ENCODE data around the gene TMEM252. TPM values are rescaled to one million over a fixed set of nuclear protein-coding genes. Genes with fewer than 3 reads are reported as not detected.

The TMEM252 gene
- total RNA-seq, 2 donors from 2014 or later = not detected

DNA sequence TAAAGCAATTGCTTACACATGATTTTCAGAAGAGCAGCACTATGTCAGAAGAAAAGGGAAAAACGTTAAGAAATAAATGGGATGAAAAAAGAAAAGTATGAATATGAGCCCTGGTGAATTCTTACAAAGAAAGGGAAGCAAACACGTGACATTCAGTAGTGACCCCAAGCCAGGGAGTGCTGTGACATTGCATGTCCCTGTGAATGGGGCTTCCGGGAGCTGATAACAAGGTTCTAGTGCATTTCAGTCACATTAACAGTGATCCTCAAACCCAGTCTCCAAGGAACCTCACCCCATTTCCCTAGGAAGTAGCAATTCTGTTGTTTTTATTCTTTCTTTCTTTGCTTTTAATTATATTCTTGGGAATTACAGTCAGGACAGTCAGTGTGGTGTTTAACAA lies 27.3 kb downstream of the TMEM252 start:
- H3K36me3 ChIP-seq = peaks cover 10% of the 10 kb centered on the region
- H3K9me3 ChIP-seq = peaks cover 0 to 4% of the 10 kb centered on the region in 2 donors
- no peaks in the 10 kb centered on the region for H3K27me3 ChIP-seq
- TF ChIP-seq, protein P1, sequence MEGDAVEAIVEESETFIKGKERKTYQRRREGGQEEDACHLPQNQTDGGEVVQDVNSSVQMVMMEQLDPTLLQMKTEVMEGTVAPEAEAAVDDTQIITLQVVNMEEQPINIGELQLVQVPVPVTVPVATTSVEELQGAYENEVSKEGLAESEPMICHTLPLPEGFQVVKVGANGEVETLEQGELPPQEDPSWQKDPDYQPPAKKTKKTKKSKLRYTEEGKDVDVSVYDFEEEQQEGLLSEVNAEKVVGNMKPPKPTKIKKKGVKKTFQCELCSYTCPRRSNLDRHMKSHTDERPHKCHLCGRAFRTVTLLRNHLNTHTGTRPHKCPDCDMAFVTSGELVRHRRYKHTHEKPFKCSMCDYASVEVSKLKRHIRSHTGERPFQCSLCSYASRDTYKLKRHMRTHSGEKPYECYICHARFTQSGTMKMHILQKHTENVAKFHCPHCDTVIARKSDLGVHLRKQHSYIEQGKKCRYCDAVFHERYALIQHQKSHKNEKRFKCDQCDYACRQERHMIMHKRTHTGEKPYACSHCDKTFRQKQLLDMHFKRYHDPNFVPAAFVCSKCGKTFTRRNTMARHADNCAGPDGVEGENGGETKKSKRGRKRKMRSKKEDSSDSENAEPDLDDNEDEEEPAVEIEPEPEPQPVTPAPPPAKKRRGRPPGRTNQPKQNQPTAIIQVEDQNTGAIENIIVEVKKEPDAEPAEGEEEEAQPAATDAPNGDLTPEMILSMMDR (IDR thresholded peaks at IDR 0.05) = no peak
- no peak for DNase-seq (ENCODE audit: low spot score)
- peaks cover 0 to 32% of the 10 kb centered on the region in 2 donors for H3K4me1 ChIP-seq
- no peak overlapping the region for H3K4me3 ChIP-seq
- H3K27ac ChIP-seq = peak overlapping the region; percentile 23 to 68

DNA sequence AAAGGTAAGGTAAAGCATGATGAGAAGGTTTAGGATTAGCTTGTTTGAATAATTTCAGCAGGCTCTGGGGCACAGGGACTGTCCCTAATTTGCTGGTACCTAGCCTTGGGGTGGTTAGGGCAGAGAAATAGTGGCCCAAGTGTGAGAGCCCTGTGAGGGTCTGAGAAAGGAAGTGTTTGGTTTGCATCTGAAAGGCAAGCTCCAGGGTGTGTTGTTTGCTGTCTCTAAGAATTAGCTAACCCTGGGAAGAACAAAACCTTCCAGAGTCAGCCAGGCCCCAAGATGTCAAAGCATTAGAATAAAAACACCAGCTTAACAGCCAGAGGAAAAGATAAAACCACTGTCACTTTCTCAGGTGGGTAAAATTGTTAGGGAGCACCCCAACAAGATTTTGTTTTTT lies 31.0 kb downstream of the TMEM252 start:
- peaks cover 0 to 51% of the 10 kb centered on the region in 2 donors for H3K4me1 ChIP-seq
- no peaks in the 10 kb centered on the region for H3K27me3 ChIP-seq
- no peak for DNase-seq (ENCODE audit: low spot score)
- no peak overlapping the region for H3K4me3 ChIP-seq
- H3K36me3 ChIP-seq = peaks cover 11% of the 10 kb centered on the region
- TF ChIP-seq, protein P1 (IDR thresholded peaks at IDR 0.05) = no peak
- peak overlapping the region; percentile 38 to 92 for H3K27ac ChIP-seq
- H3K9me3 ChIP-seq = no peaks in the 10 kb centered on the region

DNA sequence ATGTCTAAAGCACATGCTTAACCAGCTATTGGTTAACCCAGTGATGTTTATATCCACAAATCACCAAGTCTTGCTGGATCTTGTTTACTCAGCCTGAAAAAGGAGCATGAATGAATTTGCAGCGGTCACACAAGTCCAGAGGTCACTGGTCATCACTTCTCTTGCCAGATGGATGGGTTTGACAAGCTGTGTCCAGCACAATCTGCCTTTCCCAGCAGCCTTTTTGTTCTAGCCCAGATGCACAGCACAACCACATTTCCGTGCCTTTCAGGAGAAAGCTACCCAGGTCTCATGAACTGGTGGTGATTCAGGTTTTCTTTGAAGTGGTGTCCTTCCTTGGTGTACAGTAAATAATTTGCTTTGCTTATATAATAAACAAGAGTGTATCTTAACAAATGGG lies 32.1 kb downstream of the TMEM252 start:
- H3K4me1 ChIP-seq = peaks cover 0 to 43% of the 10 kb centered on the region in 2 donors
- no peak for DNase-seq (ENCODE audit: low spot score)
- no peaks in the 10 kb centered on the region for H3K9me3 ChIP-seq
- TF ChIP-seq, protein P1 (IDR thresholded peaks at IDR 0.05) = no peak
- H3K27ac ChIP-seq = peak overlapping the region; percentile 8 to 92
- no peaks in the 10 kb centered on the region for H3K27me3 ChIP-seq
- peaks cover 20% of the 10 kb centered on the region for H3K36me3 ChIP-seq
- H3K4me3 ChIP-seq = no peak overlapping the region

DNA sequence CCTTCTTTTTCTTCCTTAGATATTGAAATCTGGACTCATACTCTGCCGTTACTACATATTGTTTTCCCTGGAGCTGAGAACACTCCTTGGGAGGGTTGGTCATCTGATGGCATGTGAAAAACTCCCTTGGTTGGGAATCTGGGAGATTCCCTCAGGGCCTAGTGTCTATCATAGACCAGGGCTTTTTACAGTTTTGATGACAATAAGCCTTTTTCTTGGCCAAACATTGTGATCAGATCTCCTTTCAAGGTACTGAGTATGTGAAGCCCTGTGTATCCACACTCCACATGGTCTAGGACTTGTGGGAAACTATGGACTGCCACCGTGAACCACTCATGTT lies 32.9 kb downstream of the TMEM252 start:
- no peaks in the 10 kb centered on the region for H3K9me3 ChIP-seq
- H3K27me3 ChIP-seq = no peaks in the 10 kb centered on the region
- no peak for DNase-seq (ENCODE audit: low spot score)
- H3K4me1 ChIP-seq = peaks cover 0 to 44% of the 10 kb centered on the region in 2 donors
- H3K27ac ChIP-seq = peak overlapping the region; percentile 61 to 92
- TF ChIP-seq, protein P1 (IDR thresholded peaks at IDR 0.05) = no peak
- peaks cover 28% of the 10 kb centered on the region for H3K36me3 ChIP-seq
- H3K4me3 ChIP-seq = no peak overlapping the region

DNA sequence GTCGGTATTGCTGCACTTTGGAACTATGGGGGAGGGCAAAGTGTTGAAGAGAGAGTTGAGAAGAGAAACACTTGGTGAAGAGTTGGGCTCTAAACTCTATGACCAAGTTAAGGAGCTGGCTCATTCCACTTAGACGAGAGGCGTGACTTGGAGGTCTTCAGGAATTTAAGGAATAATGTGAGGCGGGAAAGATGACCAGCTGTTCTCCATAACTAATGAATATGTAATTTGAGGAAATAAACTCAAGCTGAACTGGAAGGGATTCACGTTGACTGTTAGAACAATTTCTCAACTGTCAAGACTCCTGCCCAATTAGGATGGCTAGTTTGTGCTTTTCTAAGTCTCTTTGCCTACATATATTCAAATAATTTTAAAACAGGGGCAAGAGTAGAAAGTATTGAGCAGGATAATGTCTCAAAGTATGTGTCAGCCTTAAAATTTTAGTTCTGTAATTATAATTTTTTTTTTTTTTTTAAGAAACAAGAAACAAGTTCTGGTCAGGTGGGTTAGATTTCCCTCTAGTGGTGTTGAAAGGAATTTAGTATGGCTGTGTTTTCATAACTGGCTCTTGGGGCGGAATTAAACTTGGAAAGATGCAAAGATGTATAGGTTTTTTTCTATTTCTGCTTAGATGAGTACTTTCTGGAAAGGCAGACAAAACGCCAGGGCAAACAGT lies 33.4 kb downstream of the TMEM252 start:
- H3K27me3 ChIP-seq = no peaks in the 10 kb centered on the region
- H3K27ac ChIP-seq = peak overlapping the region; percentile 61 to 92
- TF ChIP-seq, protein P1 (IDR thresholded peaks at IDR 0.05) = peak; percentile 48 to 81
- H3K9me3 ChIP-seq = no peaks in the 10 kb centered on the region
- no peak for DNase-seq (ENCODE audit: low spot score)
- peaks cover 32% of the 10 kb centered on the region for H3K36me3 ChIP-seq
- no peak overlapping the region for H3K4me3 ChIP-seq
- peaks cover 0 to 49% of the 10 kb centered on the region in 2 donors for H3K4me1 ChIP-seq

DNA sequence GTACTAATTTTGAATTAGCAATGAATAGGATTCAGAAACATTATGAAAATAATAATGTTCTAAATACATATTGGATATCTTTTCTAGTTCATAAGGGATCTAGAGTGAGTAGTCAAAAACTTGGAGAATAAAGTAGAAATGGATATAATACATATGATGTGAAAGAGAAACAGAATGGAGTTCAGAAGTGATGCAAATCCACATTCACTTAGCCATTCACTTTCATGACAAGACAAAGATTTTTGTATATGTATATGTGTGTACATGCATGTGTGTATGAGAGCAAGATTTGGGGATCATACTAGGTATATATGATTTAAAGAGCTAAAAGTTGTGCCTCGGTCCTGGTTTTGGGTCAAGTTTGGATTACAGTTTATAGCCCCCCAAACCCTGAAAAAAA lies 34.1 kb downstream of the TMEM252 start:
- H3K9me3 ChIP-seq = no peaks in the 10 kb centered on the region
- DNase-seq (ENCODE audit: low spot score) = no peak
- TF ChIP-seq, protein P1 (IDR thresholded peaks at IDR 0.05) = no peak
- no peak overlapping the region for H3K4me3 ChIP-seq
- no peaks in the 10 kb centered on the region for H3K27me3 ChIP-seq
- peak overlapping the region; percentile 61 to 92 for H3K27ac ChIP-seq
- H3K4me1 ChIP-seq = peaks cover 0 to 56% of the 10 kb centered on the region in 2 donors
- peaks cover 37% of the 10 kb centered on the region for H3K36me3 ChIP-seq
